ENCODE measurements around the gene RNF144B.

GRCh38 chr6:18391023-18391422 is 3.9 kb downstream of the RNF144B start:
- no peak for TF ChIP-seq POLR2AphosphoS5 (IDR thresholded peaks at IDR 0.05; ENCODE audit: low read depth)
- TF ChIP-seq, protein P1, sequence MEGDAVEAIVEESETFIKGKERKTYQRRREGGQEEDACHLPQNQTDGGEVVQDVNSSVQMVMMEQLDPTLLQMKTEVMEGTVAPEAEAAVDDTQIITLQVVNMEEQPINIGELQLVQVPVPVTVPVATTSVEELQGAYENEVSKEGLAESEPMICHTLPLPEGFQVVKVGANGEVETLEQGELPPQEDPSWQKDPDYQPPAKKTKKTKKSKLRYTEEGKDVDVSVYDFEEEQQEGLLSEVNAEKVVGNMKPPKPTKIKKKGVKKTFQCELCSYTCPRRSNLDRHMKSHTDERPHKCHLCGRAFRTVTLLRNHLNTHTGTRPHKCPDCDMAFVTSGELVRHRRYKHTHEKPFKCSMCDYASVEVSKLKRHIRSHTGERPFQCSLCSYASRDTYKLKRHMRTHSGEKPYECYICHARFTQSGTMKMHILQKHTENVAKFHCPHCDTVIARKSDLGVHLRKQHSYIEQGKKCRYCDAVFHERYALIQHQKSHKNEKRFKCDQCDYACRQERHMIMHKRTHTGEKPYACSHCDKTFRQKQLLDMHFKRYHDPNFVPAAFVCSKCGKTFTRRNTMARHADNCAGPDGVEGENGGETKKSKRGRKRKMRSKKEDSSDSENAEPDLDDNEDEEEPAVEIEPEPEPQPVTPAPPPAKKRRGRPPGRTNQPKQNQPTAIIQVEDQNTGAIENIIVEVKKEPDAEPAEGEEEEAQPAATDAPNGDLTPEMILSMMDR (IDR thresholded peaks at IDR 0.05; ENCODE audit: insufficient read depth, low read length) = no peak

Measured in HL-60 (cell line).